HEK293 (cell line): ENCODE results near the gene UNC13A.

Source experiments
- MZF1 ChIP-seq: fragments of 450-650 bp; formaldehyde crosslinking; IDR thresholded peaks from 2 replicates; pipeline ENCODE4 v1.5.1; 2017; ENCODE audit warnings: missing biosample characterization, missing genetic modification characterization, borderline replicate concordance
- ZNF138 ChIP-seq: fragments of 450-650 bp; formaldehyde crosslinking; IDR thresholded peaks from 2 replicates; pipeline ENCODE4 v1.5.1; 2016; ENCODE audit warnings: missing biosample characterization, missing genetic modification characterization, borderline replicate concordance
- TF ChIP-seq, protein P1 (sequence below): fragments of 450-650 bp; formaldehyde crosslinking; IDR thresholded peaks from 2 replicates; pipeline ENCODE4 v1.5.1; 2016; ENCODE audit warnings: missing biosample characterization, missing genetic modification characterization
- TF ChIP-seq, protein P2 (sequence below): fragments of 450-650 bp; formaldehyde crosslinking; IDR thresholded peaks from 2 replicates; pipeline ENCODE4 v1.5.1; 2016; ENCODE audit warnings: missing biosample characterization, missing genetic modification characterization

DNA sequence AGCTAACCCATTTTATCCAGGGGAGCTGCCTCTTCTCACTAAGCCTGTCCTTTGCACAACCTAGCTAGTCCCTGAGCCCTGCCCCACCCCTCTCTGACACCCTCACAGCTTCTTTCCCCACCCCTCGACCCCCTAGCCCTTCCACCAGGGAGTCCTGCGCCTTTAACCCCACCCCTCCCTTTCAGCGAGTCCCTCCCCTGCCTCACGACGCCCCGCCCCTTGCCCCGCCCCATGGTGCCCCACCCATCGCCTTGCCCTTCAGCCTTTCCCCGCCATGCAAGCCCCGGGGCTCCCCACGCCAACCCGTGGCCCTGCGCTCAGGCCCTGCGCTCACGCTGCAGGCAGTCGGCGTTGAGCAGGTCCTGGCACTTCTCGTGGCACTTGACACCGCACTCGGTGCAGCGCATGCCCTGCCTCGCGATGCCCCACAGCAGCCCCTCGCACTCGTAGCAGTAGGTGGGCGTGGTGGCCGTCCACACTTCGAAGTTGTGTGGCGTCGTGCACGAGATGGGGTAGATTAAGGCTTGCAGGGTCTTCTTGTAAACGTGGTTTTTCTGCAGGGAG is 40.0 kb downstream of the UNC13A start:
- TF ChIP-seq, protein P1, sequence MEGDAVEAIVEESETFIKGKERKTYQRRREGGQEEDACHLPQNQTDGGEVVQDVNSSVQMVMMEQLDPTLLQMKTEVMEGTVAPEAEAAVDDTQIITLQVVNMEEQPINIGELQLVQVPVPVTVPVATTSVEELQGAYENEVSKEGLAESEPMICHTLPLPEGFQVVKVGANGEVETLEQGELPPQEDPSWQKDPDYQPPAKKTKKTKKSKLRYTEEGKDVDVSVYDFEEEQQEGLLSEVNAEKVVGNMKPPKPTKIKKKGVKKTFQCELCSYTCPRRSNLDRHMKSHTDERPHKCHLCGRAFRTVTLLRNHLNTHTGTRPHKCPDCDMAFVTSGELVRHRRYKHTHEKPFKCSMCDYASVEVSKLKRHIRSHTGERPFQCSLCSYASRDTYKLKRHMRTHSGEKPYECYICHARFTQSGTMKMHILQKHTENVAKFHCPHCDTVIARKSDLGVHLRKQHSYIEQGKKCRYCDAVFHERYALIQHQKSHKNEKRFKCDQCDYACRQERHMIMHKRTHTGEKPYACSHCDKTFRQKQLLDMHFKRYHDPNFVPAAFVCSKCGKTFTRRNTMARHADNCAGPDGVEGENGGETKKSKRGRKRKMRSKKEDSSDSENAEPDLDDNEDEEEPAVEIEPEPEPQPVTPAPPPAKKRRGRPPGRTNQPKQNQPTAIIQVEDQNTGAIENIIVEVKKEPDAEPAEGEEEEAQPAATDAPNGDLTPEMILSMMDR (tag by site-specific recombination) = no peak
- TF ChIP-seq, protein P2, sequence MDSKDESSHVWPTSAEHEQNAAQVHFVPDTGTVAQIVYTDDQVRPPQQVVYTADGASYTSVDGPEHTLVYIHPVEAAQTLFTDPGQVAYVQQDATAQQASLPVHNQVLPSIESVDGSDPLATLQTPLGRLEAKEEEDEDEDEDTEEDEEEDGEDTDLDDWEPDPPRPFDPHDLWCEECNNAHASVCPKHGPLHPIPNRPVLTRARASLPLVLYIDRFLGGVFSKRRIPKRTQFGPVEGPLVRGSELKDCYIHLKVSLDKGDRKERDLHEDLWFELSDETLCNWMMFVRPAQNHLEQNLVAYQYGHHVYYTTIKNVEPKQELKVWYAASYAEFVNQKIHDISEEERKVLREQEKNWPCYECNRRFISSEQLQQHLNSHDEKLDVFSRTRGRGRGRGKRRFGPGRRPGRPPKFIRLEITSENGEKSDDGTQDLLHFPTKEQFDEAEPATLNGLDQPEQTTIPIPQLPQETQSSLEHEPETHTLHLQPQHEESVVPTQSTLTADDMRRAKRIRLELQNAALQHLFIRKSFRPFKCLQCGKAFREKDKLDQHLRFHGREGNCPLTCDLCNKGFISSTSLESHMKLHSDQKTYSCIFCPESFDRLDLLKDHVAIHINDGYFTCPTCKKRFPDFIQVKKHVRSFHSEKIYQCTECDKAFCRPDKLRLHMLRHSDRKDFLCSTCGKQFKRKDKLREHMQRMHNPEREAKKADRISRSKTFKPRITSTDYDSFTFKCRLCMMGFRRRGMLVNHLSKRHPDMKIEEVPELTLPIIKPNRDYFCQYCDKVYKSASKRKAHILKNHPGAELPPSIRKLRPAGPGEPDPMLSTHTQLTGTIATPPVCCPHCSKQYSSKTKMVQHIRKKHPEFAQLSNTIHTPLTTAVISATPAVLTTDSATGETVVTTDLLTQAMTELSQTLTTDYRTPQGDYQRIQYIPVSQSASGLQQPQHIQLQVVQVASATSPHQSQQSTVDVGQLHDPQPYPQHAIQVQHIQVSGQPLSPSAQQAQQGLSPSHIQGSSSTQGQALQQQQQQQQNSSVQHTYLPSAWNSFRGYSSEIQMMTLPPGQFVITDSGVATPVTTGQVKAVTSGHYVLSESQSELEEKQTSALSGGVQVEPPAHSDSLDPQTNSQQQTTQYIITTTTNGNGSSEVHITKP = no peak
- no peak for TF ChIP-seq ZNF138 (tag by site-specific recombination)
- TF ChIP-seq MZF1 (tag by site-specific recombination) = no peak
